Neural cell (in vitro differentiated cells): ENCODE data around the gene GPR82.

ENCODE experiments used
- CTCF ChIP-seq: fragments of 450-650 bp; IDR thresholded peaks from 2 replicates; pipeline ENCODE4 v1.5.1; 2014; ENCODE audit warnings: antibody characterized with exemption, mild to moderate bottlenecking, moderate library complexity; ENCODE audit not compliant: poor library complexity, severe bottlenecking
- EP300 ChIP-seq: fragments of 450-650 bp; conservative IDR thresholded peaks from 2 replicates; pipeline ENCODE4 v1.6.1; 2014; ENCODE audit warnings: antibody characterized with exemption, mild to moderate bottlenecking, moderate library complexity; ENCODE audit not compliant: poor library complexity, severe bottlenecking
- EZH2 ChIP-seq: fragments of 200-600, 300-800 bp; shearing (Covaris generic), sonication (generic); IDR thresholded peaks from 2 replicates; pipeline ENCODE4 v1.6.1; 2014; ENCODE audit warnings: antibody characterized with exemption, low read length, borderline replicate concordance, mild to moderate bottlenecking; ENCODE audit not compliant: insufficient read depth, poor library complexity, severe bottlenecking
- POLR2AphosphoS5 ChIP-seq: IDR thresholded peaks from 2 replicates; pipeline ENCODE4 v1.6.1; 2012
- REST ChIP-seq: IDR thresholded peaks from 2 replicates; pipeline ENCODE4 v1.6.1; 2012; ENCODE audit warnings: borderline replicate concordance
- SMC3 ChIP-seq: fragments of 450-650 bp; conservative IDR thresholded peaks from 2 replicates; pipeline ENCODE4 v1.6.1; 2014; ENCODE audit warnings: antibody characterized with exemption, mild to moderate bottlenecking, moderate library complexity; ENCODE audit not compliant: poor library complexity

- TF ChIP-seq CTCF (no peak), POLR2AphosphoS5 (no peak), EP300 (no peak), SMC3 (no peak), REST (no peak), EZH2 (no peak)
Measured at GRCh38 chrX:41684940-41685339, 39.0 kb upstream of the GPR82 start.
